D721Med (cell line): ENCODE measurements around the gene DLGAP1.
A peak's percentile ranks its signal among the peaks of the same experiment; 100 is the strongest.
"Not testable (repeated sequence)": the region's sequence is repeated elsewhere in the genome, so short reads cannot be mapped to it uniquely, and the experiment has no call there.

Experiments used
- DNase-seq: peaks from one replicate; pipeline ENCODE4 v3.0.0; 2011; ENCODE audit warnings: low spot score; ENCODE audit not compliant: insufficient read length
- FAIRE-seq: peaks from 2 replicates; lab custom pipeline; 2011; peaks lifted over from hg19 to GRCh38; lab: Jason Lieb, UNC
- TF ChIP-seq, protein P1 (sequence below): IDR thresholded peaks from 2 replicates; pipeline ENCODE4 v1.5.1; 2012; ENCODE audit warnings: mild to moderate bottlenecking, control low read depth; ENCODE audit not compliant: insufficient read depth; ENCODE audit errors: missing control alignments

The DLGAP1 gene

DNA sequence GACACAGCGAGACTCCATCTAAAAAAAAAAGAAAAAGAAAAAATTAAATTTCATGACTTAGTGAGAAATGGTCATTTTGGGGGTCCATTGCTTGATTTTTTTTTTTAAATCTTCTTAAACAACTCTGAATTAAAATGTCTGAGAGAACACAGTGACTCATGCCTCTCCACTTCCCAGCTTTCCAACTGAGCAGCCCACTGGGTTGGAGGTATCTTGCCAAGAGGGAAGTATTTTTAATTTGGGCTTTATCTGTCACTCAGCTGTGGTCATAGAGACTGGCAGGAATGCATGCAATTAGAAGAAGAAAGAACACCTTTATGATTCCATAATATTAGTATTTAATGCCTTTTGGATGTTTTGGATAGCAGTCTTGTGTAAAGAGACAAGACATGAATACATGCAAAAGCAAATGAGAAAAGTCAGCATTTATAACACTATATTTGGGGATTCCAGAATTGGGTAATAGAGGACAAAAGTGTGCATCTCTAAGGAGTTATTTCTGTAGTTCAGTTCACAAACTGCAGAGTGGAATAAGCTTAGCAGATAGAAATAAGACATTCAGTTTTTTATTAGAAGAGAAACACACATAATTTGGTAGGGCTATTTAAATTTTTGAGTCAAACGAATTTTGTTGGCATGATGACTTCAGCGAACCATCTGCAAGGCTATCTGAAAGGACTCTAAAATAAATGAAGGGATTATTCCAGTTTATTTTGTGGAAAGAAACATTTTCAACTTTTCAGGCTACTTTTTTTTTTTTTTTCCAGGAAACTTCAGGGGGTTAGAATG is 750.4 kb downstream of the DLGAP1 start:
- DNase-seq (no peak), FAIRE-seq (no peak)
- TF ChIP-seq, protein P1, sequence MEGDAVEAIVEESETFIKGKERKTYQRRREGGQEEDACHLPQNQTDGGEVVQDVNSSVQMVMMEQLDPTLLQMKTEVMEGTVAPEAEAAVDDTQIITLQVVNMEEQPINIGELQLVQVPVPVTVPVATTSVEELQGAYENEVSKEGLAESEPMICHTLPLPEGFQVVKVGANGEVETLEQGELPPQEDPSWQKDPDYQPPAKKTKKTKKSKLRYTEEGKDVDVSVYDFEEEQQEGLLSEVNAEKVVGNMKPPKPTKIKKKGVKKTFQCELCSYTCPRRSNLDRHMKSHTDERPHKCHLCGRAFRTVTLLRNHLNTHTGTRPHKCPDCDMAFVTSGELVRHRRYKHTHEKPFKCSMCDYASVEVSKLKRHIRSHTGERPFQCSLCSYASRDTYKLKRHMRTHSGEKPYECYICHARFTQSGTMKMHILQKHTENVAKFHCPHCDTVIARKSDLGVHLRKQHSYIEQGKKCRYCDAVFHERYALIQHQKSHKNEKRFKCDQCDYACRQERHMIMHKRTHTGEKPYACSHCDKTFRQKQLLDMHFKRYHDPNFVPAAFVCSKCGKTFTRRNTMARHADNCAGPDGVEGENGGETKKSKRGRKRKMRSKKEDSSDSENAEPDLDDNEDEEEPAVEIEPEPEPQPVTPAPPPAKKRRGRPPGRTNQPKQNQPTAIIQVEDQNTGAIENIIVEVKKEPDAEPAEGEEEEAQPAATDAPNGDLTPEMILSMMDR, result no peak

DNA sequence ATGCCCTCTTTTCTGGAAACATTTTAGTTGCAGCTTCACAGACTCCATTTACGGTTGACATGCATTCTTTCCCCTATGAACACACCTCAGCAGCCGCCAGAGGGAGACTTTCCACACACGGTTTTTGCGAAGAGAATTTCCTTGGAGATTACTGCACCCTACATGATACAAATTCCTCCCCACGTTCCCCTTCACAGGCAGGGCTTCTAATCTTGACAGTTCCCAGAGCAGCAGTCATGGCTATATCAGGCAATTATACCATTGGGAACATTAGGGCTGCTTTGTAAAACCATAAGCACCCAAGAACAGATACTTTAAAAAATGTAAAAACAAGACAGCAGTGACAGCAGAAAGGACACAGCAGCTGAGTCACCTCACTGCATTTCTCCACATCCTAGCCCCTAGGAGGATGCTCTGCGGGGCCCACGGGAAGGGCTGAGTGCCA is 751.4 kb downstream of the DLGAP1 start:
- peak; percentile 82 for DNase-seq
- TF ChIP-seq, protein P1, result peak; percentile 54
- FAIRE-seq, result peak; percentile 48

GRCh38 chr18:3699707-3700567 is 755.2 kb downstream of the DLGAP1 start:
- DNase-seq, FAIRE-seq: not testable (repeated sequence)

- not testable (repeated sequence) for DNase-seq, FAIRE-seq
These were observed 760.9 kb downstream of the DLGAP1 start for GRCh38 chr18:3694030-3694778.

GRCh38 chr18:3693410-3693809 is 761.7 kb downstream of the DLGAP1 start:
- TF ChIP-seq, protein P1, result no peak
- DNase-seq (no peak), FAIRE-seq (no peak)

DNA sequence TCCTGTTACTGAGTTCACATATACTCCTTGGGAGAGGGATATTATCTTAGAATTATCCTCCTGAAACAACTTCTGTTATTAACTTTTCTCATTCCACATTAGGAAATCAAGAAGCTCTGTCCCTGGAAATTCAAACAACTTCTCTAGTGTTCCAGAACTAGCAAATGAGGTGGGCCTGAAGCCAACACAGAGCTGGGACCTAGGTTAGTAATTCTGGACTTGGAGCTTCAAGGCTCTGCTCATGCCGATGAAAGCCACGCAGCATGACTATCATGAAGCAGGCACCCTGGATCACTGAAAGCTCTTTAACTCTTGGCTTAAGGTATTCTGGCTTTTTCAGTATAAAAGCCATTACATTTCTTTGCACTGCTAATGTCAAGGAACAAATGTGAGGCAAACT is 762.4 kb downstream of the DLGAP1 start:
- FAIRE-seq (no peak), DNase-seq (no peak)
- TF ChIP-seq, protein P1, result no peak

DNA sequence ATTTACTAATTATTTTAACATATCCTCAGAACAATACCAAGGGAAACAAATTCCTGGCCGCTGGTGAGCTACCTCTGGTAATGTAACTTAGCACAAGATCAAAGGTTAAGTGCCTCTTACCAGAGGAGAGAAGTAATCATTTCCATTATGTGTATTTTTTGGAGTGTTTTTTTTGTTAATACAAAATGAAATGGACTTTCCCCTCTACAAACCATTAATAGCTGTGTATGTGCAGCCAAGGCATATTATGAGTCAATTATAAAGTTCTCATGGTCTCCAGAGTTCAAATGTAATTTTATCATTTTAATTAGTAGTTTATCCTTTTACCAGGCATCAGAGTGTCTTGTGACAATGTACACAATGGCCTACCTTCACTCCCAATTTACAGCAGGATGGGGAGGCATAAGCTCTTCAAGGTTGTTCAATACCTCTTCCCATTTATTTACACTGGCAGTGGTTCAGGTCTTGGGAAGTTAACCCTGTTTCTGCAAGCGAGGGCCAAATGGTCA is 762.9 kb downstream of the DLGAP1 start:
- TF ChIP-seq, protein P1, result no peak
- DNase-seq, result no peak
- FAIRE-seq, result no peak
